ENCODE results near the gene ABCA1. TPM values are rescaled to one million over a fixed set of nuclear protein-coding genes. Genes with fewer than 3 reads are reported as not detected.

ABCA1 gene
- total RNA-seq, 1 donor from 2014 or later = 65.8 TPM

DNA sequence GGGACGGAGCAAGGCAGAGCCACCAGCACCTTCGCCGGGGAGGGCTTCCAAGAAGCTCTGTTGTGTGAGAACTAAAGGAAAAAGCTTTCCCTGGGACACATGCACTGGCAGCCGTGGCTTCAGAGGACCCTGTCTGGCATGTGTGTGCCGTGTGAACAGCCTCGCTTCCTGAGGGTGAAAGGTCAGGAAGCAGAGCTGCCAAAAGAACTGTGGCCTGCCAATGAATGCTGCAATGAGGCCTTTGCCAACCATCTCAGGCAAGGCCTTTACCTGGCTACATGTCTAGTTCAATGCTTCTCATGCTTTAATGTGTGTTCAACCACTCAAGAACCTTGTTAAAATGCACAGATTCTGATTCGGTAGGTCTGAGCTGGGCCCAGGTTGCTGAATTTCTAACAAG, 110.5 kb downstream of the ABCA1 start:
- ATAC-seq = no peak
- DNase-seq (ENCODE audit: low spot score) = no peak
- intact Hi-C loops (cut with DNase I) = no loop called here

GRCh38 chr9:104815851-104816565, 111.9 kb downstream of the ABCA1 start:
- no peak for DNase-seq (ENCODE audit: low spot score)
- ATAC-seq = no peak
- intact Hi-C loops (cut with DNase I) = no loop called here

GRCh38 chr9:104810421-104811339, 117.3 kb downstream of the ABCA1 start:
- intact Hi-C loops (cut with DNase I) = no loop called here
- ATAC-seq (peak; percentile 68), DNase-seq (ENCODE audit: low spot score) (no peak)

- ATAC-seq (peak; percentile 68), DNase-seq (ENCODE audit: low spot score) (no peak)
- intact Hi-C loops (cut with DNase I) = no loop called here
Observed at GRCh38 chr9:104808035-104808614, 119.8 kb downstream of the ABCA1 start.

DNA sequence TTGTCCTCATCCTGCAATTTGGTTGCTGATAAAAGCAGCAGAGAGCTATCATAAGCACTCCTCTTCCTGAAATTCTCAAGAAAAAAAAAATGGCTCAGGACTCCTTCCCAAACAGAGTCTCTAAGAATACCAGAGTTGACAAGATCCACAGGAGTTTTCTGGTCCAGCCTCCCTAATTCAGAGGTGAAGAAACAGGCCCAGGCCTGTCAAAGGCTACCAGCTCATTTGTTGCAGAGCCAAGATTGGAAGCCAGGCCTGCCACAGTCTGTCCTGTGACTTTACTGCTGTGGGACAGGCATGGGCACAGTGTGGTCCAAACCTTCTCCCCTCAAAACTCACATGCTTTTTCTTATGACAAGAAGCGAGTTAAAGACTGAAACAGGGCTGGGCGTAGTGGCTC, 122.5 kb downstream of the ABCA1 start:
- ATAC-seq = no peak
- intact Hi-C loops (cut with DNase I) = no loop called here
- DNase-seq (ENCODE audit: low spot score) = no peak

DNA sequence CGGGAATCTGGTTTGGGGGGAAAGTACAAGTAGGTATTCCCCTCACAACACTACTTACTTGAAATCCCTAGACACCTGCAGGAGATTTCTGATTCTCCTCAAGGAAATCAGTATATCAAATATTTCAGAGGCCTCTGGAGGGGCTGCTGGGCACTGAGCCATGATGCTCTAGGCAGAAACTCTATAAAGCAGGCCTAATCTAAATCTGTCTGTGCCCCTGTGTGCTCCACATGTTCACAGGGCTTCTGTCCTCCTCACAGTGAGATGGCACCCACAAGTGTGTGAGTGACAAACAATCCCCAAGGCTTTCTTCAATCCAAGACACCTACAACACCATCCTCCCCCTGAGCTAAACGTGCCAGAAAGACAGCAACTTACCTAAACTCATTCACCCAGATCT, 125.0 kb downstream of the ABCA1 start:
- no peak for DNase-seq (ENCODE audit: low spot score)
- ATAC-seq = no peak
- intact Hi-C loops (cut with DNase I) = no loop called here

DNA sequence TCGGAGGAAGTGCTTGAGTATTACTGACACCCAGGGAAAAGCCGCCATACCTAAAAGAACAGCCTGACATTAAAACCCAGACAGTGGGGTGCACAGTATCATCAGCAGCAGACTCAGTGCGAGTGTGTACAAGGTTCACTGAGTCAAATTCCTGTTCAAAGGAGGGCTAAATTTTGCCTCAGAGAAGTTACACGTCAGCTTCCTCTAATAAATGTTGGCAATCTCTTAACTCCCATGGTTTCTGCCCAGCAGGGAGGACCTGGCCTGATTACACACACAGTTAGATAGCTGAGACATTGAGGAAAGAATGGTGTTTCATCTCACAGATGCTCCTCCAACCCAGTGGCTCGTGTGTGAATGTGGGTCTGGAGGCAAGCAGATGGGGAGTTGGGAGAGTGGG, 125.8 kb downstream of the ABCA1 start:
- intact Hi-C loops (cut with DNase I) = no loop called here
- no peak for DNase-seq (ENCODE audit: low spot score)
- ATAC-seq = no peak

DNA sequence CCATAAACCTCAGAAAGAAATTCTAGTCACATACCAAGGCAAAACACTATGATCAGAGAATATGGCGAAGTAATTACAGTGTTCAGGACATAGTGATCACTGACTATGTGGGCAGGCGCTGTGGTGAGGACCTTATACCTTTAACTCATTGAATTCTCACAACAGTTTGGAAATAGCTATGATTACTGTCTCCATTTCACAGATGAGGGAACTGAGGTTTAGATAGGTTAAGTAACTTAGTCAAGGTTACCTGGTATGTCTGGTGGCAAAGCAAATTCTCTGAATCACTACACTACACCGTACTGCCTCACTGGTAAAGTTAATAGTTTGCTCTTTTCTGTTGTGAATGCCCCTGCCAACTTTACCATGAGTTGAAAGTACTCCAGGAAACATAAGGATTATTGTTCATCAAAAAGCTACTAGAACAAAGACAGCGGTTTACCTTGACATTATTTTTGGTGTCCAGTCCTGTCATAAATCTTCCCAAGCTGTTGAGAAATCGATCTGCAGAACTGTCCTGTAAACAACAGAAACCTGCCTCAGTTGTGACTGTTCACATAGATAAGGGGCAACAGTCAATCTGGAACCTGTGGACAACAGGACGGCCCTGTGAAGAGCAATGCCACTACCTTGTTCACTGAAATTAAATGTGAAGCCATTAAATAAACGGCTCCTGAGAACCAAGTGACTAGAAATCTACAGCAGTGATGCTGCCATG, 127.7 kb downstream of the ABCA1 start:
- no peak for DNase-seq (ENCODE audit: low spot score)
- ATAC-seq = no peak
- intact Hi-C loops (cut with DNase I) = no loop called here

- ATAC-seq (no peak), DNase-seq (ENCODE audit: low spot score) (no peak)
Observed at GRCh38 chr9:104798209-104798995, 129.6 kb downstream of the ABCA1 start.

GRCh38 chr9:104795857-104796256, 132.1 kb downstream of the ABCA1 start:
- DNase-seq (ENCODE audit: low spot score) (no peak), ATAC-seq (no peak)
- intact Hi-C loops (cut with DNase I) = no loop called here

More at GRCh38 chr9:104798209-104798995, 129.6 kb downstream of the ABCA1 start:
- intact Hi-C loops (cut with DNase I) = no loop called here

- DNase-seq (ENCODE audit: low spot score) = no peak
Observed at GRCh38 chr9:104795082-104795481, 132.9 kb downstream of the ABCA1 start.

GRCh38 chr9:104794070-104794469, 133.9 kb downstream of the ABCA1 start:
- intact Hi-C loops (cut with DNase I) = no loop called here
- no peak for DNase-seq (ENCODE audit: low spot score)
- no peak for ATAC-seq

More at GRCh38 chr9:104795082-104795481, 132.9 kb downstream of the ABCA1 start:
- peak; percentile 40 for ATAC-seq
- intact Hi-C loops (cut with DNase I) = no loop called here

DNA sequence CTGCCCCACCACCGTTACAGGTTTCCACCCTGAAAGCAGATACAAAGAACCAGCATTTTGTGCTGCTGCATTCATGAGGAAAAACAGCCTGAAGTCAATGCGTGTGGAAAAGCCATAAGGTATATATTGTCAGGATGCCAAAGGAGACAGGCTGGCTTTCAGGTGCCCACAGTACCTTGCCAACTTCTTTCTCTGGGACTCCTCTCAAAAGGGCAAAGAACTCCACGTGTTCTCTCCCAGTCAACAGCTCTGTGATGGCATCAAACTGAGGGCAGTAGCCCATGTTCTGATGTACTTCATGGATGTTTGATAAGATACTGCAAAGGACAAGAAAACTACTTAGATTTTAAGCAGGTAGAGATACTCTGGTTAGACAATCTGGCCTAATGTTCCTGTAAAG, 139.7 kb downstream of the ABCA1 start:
- DNase-seq (ENCODE audit: low spot score) = no peak
- intact Hi-C loops (cut with DNase I) = no loop called here
- ATAC-seq = no peak

GRCh38 chr9:104787306-104788015, 140.5 kb downstream of the ABCA1 start:
- ATAC-seq (no peak), DNase-seq (ENCODE audit: low spot score) (no peak)
- intact Hi-C loops (cut with DNase I) = no loop called here

- ATAC-seq (no peak), DNase-seq (ENCODE audit: low spot score) (no peak)
- intact Hi-C loops (cut with DNase I) = no loop called here
Observed at GRCh38 chr9:104786293-104786692, 141.7 kb downstream of the ABCA1 start.

DNA sequence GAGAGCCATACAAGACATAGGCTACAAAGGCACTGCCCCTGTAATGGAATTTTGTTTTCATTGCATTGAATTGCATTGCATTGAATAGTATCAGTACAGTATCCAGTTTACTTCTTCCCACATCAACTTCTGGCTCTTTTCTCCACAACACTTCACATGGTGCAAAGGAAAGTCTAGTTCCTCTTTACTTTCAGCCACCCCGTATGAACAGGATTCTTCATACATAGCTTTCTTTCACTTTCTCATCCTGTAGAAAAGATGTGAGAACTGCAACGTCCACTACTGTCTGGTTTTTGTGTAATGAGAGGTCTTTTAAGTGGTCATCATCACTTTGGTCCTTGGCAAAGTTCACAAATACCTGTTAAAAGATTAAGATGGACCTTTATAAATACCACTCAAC, 143.9 kb downstream of the ABCA1 start:
- ATAC-seq = peak; percentile 41
- intact Hi-C loops (cut with DNase I) = no loop called here
- no peak for DNase-seq (ENCODE audit: low spot score)

GRCh38 chr9:104783588-104783987, 144.4 kb downstream of the ABCA1 start:
- ATAC-seq (no peak), DNase-seq (ENCODE audit: low spot score) (no peak)
- intact Hi-C loops (cut with DNase I) = no loop called here

Data from sciatic nerve (tissue), 2 donors.